Measurements from ENCODE around the gene KIF21B.

Gene KIF21B

GRCh38 chr1:200998323-200998722 lies 25.2 kb downstream of the KIF21B start:
- no peak for DNase-seq (ENCODE audit: low read depth in 1 of 2, low spot score in 1 of 2)

GRCh38 chr1:200992382-200993048 lies 31.0 kb downstream of the KIF21B start:
- no peak for DNase-seq (ENCODE audit: low read depth in 1 of 2, low spot score in 1 of 2)

GRCh38 chr1:200991097-200991614 lies 32.4 kb downstream of the KIF21B start:
- DNase-seq (ENCODE audit: low read depth in 1 of 2, low spot score in 1 of 2): no peak

- DNase-seq (ENCODE audit: low read depth in 1 of 2, low spot score in 1 of 2): no peak
Observed at GRCh38 chr1:200990114-200990513, 33.4 kb downstream of the KIF21B start.

DNA sequence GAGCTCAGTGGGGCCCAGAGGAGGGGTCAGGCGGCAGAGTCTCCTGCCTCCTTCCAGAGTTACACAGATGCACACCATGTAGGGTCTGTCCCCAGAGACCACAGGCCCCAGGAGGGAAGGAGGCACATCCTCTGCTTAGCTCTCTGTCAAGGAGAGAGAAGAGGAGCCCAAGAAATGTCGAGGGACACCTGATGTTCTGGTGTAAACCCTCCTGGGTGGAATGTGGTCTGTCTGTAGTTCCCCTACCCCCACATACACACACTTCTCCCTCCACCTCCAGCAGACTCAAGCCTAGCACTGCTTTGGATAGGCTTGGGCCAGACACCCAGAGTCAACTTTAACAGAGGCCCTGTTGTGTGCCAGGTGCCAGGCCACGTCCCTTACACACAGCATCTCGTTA lies 34.2 kb downstream of the KIF21B start:
- no peak for DNase-seq (ENCODE audit: low read depth in 1 of 2, low spot score in 1 of 2)

DNA sequence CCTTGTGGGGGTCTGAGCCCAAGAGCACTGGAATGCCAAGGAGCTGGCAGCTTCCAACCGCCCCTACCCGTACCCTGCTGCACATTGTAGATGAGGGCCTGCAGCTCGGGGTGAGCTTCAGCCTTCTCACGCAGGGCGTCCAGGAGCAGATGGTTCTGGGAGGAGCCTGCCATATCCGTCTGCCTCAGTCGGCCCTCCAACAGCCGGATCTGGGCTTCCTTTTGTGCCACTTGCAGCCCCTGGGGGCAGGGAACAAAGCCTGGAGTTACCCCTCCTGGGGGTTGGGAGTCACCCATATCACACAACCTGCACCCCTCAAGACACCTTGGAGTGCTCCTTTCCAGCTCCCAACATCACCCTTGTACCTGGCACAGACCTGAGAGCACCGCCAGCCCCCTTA lies 34.8 kb downstream of the KIF21B start:
- no peak for DNase-seq (ENCODE audit: low read depth in 1 of 2, low spot score in 1 of 2)

DNA sequence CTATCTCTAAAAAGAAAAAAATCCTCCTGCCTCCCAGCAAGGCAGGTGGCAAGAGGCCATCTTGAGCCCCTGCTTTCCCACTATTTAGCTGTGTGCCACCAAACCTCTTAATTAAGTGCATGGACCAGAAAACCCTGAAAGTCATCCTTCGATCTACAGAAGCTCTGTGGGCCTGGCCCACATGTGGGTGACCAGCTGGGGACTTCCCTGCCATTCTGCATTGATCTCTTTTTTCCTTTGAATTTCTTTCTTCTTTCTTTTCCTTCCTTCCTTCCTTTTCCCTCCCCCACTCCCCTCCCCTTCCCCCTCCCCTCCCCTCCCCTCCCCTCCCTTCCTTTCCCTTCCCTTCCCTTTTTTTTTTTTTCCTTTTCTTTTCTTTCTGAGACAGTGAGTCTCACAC lies 38.0 kb downstream of the KIF21B start:
- no peak for DNase-seq (ENCODE audit: low read depth in 1 of 2, low spot score in 1 of 2)

DNA sequence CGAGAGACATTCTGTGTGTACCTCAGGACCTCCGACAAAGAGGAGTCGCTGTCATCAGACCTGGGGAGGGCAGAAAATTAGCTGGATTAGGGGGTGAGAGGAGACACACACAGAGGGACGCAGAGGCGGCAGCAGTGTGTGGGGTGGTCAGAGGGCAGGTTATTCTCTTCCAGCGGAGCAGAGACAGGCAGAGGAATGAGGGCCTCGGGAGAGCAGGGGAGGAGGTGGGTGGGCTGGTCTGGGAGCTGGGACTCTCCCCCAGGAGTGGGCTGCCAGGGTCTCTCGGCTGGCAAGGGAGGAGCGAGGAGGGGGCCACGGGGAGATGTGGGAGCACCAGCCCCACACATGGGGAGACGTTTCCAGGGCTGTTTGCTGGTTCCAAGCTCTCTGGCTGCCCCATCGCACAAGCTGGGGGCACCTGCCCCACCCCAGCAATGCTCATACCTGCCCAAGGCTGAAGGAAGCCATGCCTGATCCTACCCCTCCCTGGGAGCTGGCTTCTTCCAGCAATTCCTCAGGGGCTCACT lies 40.4 kb downstream of the KIF21B start:
- DNase-seq (ENCODE audit: low read depth in 1 of 2, low spot score in 1 of 2): no peak

GRCh38 chr1:200982071-200982945 lies 41.2 kb downstream of the KIF21B start:
- DNase-seq (ENCODE audit: low read depth in 1 of 2, low spot score in 1 of 2): no peak

DNA sequence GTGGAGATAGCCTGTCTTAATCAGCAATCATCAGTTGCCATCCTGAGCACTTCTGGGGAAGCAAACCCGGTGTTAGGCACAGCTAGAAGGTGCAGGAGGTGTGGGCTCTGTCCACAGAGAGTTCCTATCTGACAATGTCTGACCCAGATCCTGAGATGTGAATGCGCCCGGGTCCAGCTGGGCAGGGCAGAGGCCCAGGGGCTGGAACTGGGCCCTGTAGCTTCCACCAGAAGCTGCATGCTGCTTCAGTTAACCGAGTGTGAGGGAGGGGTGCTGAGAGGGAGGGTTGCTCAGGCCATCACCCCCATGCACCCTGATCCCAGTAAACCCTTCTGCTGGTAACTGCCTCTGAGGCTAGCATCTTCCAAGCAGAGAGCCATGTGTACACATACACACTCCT lies 42.2 kb downstream of the KIF21B start:
- DNase-seq (ENCODE audit: low read depth in 1 of 2, low spot score in 1 of 2): no peak

DNA sequence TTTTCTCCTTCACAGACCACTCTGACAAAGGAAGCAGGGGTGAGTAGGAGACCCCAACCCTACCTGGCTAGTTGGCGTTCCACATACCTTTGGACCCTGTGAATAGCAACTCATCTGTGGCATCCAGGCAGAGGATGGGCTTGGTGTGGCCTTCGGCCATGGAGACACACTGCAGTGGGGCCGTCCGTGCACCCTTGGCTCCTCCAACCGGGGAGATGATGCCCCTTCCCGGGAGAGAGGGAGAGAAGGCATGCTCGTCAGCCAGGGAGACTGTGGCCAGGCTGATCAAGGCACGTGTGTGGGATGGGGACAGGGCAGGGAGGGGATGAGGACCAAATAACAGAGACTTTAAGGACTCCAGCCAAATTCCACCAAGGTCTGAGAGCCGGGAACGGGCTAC lies 42.6 kb downstream of the KIF21B start:
- no peak for DNase-seq (ENCODE audit: low read depth in 1 of 2, low spot score in 1 of 2)

DNA sequence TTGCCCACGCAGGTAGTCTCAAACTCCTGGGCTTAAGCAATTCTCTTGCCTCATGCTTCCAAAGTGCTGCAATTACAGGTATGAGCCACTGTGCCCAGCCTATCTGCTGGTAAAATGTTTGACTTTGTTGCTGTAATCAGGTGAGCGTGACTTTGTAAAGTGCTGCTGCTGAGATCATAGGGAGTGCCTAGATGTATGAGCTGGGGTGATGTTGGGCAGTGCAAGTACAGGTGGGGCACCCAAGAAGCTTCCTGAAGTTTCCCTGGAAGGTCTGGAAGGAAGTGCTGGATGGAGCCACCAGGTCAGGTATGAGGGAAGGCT lies 43.1 kb downstream of the KIF21B start:
- no peak for DNase-seq (ENCODE audit: low read depth in 1 of 2, low spot score in 1 of 2)

DNA sequence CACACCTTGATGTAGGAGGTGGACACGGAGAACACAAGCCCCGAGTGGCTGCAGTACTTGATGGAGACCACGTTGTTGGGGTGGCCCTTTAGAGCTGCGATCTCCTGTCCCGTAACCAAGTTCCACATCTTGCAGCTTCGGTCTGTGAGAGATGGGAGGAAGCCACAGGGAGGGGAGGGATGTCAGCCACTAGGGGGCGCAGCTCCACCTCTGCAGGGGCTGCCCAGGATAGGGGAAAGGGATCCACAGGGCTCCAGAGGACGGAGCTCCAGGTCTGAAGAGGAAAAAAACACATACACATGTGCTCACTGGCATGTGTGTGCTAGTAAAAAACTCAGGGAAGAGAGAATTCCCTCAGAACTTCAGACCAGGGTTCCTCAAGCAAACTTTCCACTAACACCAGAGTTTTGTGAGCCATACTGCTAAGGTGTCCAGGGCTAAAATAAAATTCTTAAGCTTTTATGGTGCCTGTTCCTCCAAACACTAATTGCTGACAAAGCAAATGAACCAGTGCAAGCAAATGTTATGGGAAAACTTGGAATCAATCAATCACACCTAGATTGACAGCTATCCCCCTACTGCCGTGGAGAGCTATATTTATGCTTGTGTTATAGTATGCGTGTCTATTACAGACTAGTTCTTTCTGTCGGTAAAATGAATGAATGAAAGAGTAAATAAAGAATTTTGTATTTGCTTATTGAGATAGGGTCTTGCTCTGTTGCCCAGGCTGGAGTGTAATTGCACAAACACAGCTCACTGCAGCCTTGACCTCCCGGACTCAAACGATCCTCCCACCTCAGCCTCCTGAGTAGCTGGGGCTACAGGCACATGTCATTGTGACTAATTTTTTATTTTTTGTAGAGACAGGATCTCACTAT lies 43.7 kb downstream of the KIF21B start:
- DNase-seq (ENCODE audit: low read depth in 1 of 2, low spot score in 1 of 2): peak; percentile 53 to 57

DNA sequence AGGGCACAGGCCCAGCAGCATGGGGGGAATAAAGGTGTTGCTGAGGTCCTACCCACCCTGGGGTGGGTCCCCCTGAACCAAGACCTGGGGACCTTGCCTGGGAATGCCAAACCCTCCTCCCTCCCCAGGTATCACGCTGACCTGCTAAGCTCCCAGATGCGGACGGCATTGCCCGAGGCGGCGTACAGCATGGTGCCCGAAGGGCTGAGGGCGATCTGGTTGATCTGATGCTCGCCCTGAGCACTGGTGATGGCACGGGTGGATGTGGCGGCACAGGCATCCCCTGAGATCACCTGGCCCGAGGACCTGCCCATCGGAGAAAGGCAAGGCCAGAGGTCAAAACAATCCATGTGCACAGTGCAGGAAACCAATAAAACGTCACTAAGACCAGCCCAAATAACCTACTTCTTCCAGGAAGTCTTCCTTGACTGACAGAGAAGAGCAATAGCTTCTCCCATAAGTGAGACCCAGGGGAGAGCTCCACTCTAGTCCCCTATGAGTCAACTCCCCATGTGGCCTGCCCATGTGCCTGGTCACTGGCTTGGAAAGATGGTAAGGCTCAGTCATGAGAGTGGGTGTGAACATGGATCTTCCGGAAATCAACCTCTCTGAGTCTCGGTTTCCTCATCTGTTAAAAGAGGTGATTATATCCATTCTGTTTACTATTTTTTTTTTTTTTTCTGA lies 46.3 kb downstream of the KIF21B start:
- no peak for DNase-seq (ENCODE audit: low read depth in 1 of 2, low spot score in 1 of 2)

DNA sequence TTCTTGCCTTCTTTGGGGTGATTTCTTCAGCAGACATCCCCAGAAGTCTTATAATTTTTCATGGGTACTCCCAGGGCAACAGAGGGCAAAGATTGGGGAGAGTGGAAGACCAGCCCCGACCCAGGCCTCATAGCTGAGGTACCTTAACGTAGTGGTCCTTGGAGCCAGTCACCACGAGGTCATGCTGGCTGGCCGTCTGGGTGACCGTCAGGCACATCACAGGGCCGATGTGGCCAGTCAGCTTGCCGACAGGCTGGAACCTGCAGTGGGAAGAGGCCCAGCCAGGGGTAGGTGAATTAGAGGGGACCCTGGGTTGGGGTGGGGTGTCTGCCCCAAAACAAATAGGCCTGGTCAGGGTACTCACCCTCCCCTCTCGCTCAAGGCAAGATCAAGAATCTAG lies 46.9 kb downstream of the KIF21B start:
- no peak for DNase-seq (ENCODE audit: low read depth in 1 of 2, low spot score in 1 of 2)

- DNase-seq (ENCODE audit: low read depth in 1 of 2, low spot score in 1 of 2): no peak
Observed at GRCh38 chr1:200975458-200975857, 48.1 kb downstream of the KIF21B start.

- no peak for DNase-seq (ENCODE audit: low read depth in 1 of 2, low spot score in 1 of 2)
Observed at GRCh38 chr1:200974711-200975110, 48.8 kb downstream of the KIF21B start.

DNA sequence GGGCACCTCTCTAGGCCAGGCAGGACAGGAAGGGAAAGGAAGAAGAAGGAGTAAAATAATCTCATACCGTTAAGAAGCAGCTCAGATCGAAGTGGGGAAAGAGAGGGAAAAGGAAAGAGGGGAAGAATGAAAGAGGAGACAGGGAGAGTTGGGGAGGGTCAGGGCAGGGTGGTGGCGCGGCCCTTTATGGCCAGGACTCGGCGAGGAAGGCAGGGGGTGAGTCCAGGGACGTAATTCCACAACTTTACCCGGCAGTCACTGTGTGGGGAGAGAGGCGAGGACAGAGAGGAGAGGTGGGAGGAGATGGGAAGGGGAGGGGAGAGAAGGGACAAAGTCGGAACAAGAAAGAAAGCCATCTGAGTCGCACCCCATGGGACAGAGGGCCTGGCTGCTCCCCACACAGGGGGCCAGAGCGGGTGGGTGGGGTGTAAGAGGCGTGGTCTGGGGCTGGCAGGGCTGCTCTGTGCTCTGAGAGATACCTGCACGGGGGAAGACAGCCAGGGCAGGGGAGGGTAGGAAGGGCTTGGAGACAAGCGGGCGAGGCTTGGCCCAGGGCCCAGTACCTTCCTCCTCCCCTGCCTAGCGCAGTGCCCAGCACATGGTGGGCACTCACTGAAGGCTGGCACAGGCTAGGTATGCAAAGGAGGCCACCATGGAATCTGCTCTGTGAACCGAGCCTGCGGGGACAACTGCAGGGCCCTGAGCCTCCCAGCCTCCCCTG lies 49.4 kb downstream of the KIF21B start:
- DNase-seq (ENCODE audit: low read depth in 1 of 2, low spot score in 1 of 2): no peak

GRCh38 chr1:200972985-200973742 lies 50.4 kb downstream of the KIF21B start:
- DNase-seq (ENCODE audit: low read depth in 1 of 2, low spot score in 1 of 2): no peak

Measured in activated T-helper 1 cell treated with anti-CD3 and anti-CD28 coated beads, Interleukin-2, amount 50 U/mL, for 16 hours (primary cell).